Neural progenitor cell (in vitro differentiated cells): ENCODE results near the gene ZNF331.

Experiments
- CTCF ChIP-seq: fragments of 200-600 bp; sonication (generic); IDR thresholded peaks from 2 replicates; pipeline ENCODE4 v1.5.1; 2017; ENCODE audit warnings: antibody characterized with exemption, mild to moderate bottlenecking
- EZH2phosphoT487 ChIP-seq: fragments of 200-600 bp; sonication (generic); IDR thresholded peaks from 2 replicates; pipeline ENCODE4 v1.6.1; 2017; ENCODE audit warnings: antibody characterized with exemption

- TF ChIP-seq EZH2phosphoT487: no peak
- no peak for TF ChIP-seq CTCF
Measured at GRCh38 chr19:53520163-53520546, 17.8 kb upstream of the ZNF331 start.
